Esophagus muscularis mucosa (tissue), 2 donors: ENCODE measurements around the gene YES1.

Experiments used
- EP300 ChIP-seq: sonication (generic); formaldehyde crosslinking; IDR thresholded peaks from one replicate; pipeline ENCODE4 v1.6.1; 2017; ENCODE audit warnings: antibody characterized with exemption
- POLR2A ChIP-seq: fragments of 450-650 bp; IDR thresholded peaks from one replicate; pipeline ENCODE4 v1.6.1; 2017; ENCODE audit warnings: antibody characterized with exemption, moderate library complexity, mild to moderate bottlenecking, low read depth

DNA sequence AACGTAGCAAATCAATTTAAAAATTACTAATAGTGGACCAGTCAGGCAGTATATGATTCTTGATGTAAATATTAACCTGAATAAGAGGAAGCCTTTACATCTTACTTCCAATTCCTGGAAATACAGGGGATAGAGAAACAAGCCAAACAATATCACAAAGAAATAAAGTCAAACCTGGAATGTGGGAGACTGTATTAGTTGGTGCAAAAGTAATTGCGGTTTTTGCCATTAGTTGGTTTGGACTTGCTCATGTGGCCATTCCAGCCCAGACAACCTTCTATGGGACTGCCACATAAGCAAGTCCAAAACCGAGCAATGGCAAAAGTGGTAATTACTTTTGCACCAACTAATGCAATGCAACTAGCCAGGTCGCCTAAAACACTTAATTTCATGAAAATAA is 38.9 kb upstream of the YES1 start:
- TF ChIP-seq POLR2A, result no peak
- TF ChIP-seq EP300, result no peak
